Motor neuron (in vitro differentiated cells): ENCODE data around the gene CDH13. TPM values are rescaled to one million over a fixed set of nuclear protein-coding genes. Genes with fewer than 3 reads are reported as not detected.

ENCODE experiments used
- ATAC-seq, 8 experiments: fragments of 200-7000 bp; cut with Tn5 transposase; replicated peaks in 6 of 8; 2 replicates each; pipeline ENCODE4 v1.8.0; 2021; ENCODE audit warnings: mild to moderate bottlenecking in 8 of 8, moderate library complexity in 8 of 8
- H3K27ac ChIP-seq, 2 donors: fragments of 250-450 bp; sonication (Bioruptor Pico); 2 replicates each; pipeline ENCODE4 v1.9.0; 2021; ENCODE audit warnings: antibody characterized with exemption in 2 of 2, mild to moderate bottlenecking in 2 of 2, moderate library complexity in 1 of 2
- H3K4me1 ChIP-seq, 2 donors: fragments of 250-450 bp; sonication (Bioruptor Pico); replicated peaks in 1 of 2; 2 replicates each; pipeline ENCODE4 v1.6.1; 2021; ENCODE audit warnings: antibody characterized with exemption in 2 of 2, mild to moderate bottlenecking in 2 of 2, moderate library complexity in 1 of 2
- H3K4me3 ChIP-seq, 5 donors: fragments of 250-450 bp; sonication (Bioruptor Pico); 2 replicates each; pipeline ENCODE4 v1.9.0; 2021; ENCODE audit warnings: antibody characterized with exemption in 5 of 5, mild to moderate bottlenecking in 5 of 5, moderate library complexity in 4 of 5
- WGBS, 10 experiments: fragments of 450-650 bp; shearing (Covaris generic); methylation state at CpG; one replicate each; pipeline ENCODE4 v1.0.0; 2022; 5-methylcytosine and 5-hydroxymethylcytosine counted together
- in situ Hi-C, 9 experiments: fragments of 400-800 bp; cut with MboI; loops; one replicate each; pipeline ENCODE4 v1.15.0; 2021; ENCODE audit warnings: low sequenced_read_pairs in 9 of 9, low pct_unique_long_range_greater_than_20kb in 2 of 9; ENCODE audit not compliant: unreplicated experiment in 9 of 9
- total RNA-seq, 8 experiments: library from RNA; unstranded; fragments of 300-600 nt; gene quantifications; 2 replicates each; pipeline versions ENCODE4 v1.2.3 to v1.2.4, GENCODE V29; 2022

The CDH13 gene
- total RNA-seq, 8 experiments from 2014 or later: 0.42 to 10.3 (median 3.4) TPM

- Histone ChIP-seq H3K27ac (no peak overlapping the region), H3K4me1 (no peaks in the 10 kb centered on the region), H3K4me3 (no peak overlapping the region)
- in situ Hi-C loops: no loop called here
- ATAC-seq: peak in 2 of 8 experiments; percentile 64 to 68
- WGBS, 10 experiments: 22 to 90% (median 68%) methylated on average over 1 to 3 of the region's 3 CpGs; no CpG with 5 or more reads in 3 of the 10 experiments
Observed at GRCh38 chr16:82955741-82956348, 329.1 kb downstream of the CDH13 start.

DNA sequence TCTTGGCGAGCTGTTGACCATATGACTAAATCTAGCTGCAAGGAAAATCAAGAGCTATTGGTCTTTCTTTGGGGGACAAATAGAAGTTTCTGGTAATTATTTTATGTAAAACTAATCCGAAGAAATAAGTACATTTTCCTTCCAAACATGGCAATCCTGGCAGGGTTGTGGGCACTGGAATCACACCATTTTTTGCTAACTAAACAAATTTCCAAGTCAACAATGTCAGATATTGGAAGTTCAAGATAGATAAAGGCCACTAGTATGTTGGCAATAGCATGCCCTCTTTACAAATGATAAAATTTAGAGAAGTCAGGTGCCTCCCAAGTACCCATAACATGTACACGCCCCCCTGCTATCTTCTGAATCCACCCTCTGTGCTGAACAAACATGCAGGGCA lies 330.4 kb downstream of the CDH13 start:
- 33 to 89% (median 74%) methylated on average over 1 to 3 of the region's 3 CpGs; no CpG with 5 or more reads in 1 of the 10 experiments for WGBS, 10 experiments
- ATAC-seq: no peak
- H3K4me1 ChIP-seq: no peaks in the 10 kb centered on the region
- H3K4me3 ChIP-seq: no peak overlapping the region
- no peak overlapping the region for H3K27ac ChIP-seq
- in situ Hi-C loops: no loop called here

GRCh38 chr16:82960918-82961317 lies 334.1 kb downstream of the CDH13 start:
- WGBS, 10 experiments: 53 to 100% (median 88%) methylated on average over 1 to 8 of the region's 10 CpGs; no CpG with 5 or more reads in 2 of the 10 experiments
- peaks cover 0 to 3% of the 10 kb centered on the region in 2 donors for H3K4me1 ChIP-seq
- H3K4me3 ChIP-seq: no peak overlapping the region
- H3K27ac ChIP-seq: no peak overlapping the region
- in situ Hi-C loops: no loop called here
- ATAC-seq: no peak

GRCh38 chr16:82963653-82964052 lies 336.9 kb downstream of the CDH13 start:
- Histone ChIP-seq H3K4me1 (peaks cover 0 to 3% of the 10 kb centered on the region in 2 donors), H3K4me3 (no peak overlapping the region), H3K27ac (no peak overlapping the region)
- ATAC-seq: no peak
- in situ Hi-C loops: no loop called here
- WGBS, 10 experiments: 75 to 100% (median 91%) methylated on average over 2 to 6 of the region's 11 CpGs; no CpG with 5 or more reads in 4 of the 10 experiments

- H3K27ac ChIP-seq: no peak overlapping the region
- H3K4me3 ChIP-seq: no peak overlapping the region
- no peak for ATAC-seq
- H3K4me1 ChIP-seq: peaks cover 0 to 3% of the 10 kb centered on the region in 2 donors
- 53 to 100% (median 93%) methylated on average over 1 to 4 of the region's 5 CpGs; no CpG with 5 or more reads in 4 of the 10 experiments for WGBS, 10 experiments
- in situ Hi-C loops: no loop called here
Observed at GRCh38 chr16:82965808-82966207, 339.0 kb downstream of the CDH13 start.

DNA sequence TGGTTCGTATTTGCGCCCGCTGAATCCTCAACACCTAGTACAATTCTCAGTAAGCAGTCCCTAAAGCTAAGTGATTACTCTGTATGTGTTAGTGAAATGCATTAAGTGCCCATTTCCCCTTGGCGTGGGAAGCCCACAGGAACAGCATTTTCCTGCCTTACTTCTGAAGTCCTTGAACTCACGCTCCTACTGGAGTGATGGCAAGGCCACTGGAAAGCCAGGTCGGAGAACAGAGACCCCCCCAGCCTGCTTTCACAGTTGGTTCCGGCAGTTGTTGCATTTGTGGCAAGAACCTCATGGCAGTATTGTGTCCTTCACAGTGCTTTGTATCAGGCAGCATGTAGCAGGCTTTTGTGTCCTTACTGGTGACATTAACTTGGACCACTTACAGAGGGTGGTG lies 340.7 kb downstream of the CDH13 start:
- H3K4me1 ChIP-seq: peaks cover 0 to 3% of the 10 kb centered on the region in 2 donors
- WGBS, 10 experiments: 43 to 100% (median 88%) methylated on average over 1 to 7 of the region's 7 CpGs; no CpG with 5 or more reads in 1 of the 10 experiments
- H3K4me3 ChIP-seq: no peak overlapping the region
- in situ Hi-C loops: no loop called here
- no peak for ATAC-seq
- H3K27ac ChIP-seq: no peak overlapping the region

GRCh38 chr16:82971126-82971525 lies 344.4 kb downstream of the CDH13 start:
- Histone ChIP-seq H3K4me3 (no peak overlapping the region), H3K4me1 (no peaks in the 10 kb centered on the region), H3K27ac (no peak overlapping the region)
- ATAC-seq: no peak
- 71 to 100% (median 89%) methylated on average over 1 to 5 of the region's 5 CpGs for whole genome bisulfite sequencing, 10 experiments
- in situ Hi-C loops: no loop called here

DNA sequence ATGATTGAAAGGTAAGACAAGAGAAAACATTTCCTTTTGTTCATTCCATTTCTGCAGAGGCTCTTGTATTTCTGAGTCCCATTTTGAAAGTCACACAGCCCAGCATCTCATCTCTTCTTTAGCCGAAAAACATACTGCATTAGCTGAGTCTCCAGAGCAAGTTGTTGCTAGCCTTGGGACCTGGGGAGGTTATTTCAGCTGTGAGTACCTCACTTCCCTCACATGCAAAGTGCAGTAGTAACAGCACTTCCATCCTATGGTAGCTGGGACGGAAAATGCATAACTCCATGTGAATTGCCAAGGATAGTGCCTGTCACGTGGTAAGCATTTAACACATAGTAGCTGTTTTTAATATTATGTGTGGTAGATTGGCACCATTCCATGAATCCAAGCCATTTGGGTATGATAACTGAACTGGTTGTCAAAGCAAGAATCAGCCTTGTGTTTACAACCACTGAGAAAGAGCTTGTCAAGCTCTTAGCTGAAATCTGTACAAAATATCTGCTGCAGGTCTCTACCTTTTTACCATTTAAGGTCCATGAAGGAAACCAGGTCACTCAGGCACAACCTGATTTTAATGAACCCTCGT lies 345.7 kb downstream of the CDH13 start:
- 0 to 92% (median 80%) methylated on average over 1 to 4 of the region's 4 CpGs; no CpG with 5 or more reads in 1 of the 10 experiments for WGBS, 10 experiments
- no peak overlapping the region for H3K27ac ChIP-seq
- in situ Hi-C loops: no loop called here
- no peak overlapping the region for H3K4me3 ChIP-seq
- no peaks in the 10 kb centered on the region for H3K4me1 ChIP-seq
- ATAC-seq: no peak

- Histone ChIP-seq H3K27ac (no peak overlapping the region), H3K4me3 (no peak overlapping the region), H3K4me1 (no peaks in the 10 kb centered on the region)
- ATAC-seq: no peak
- in situ Hi-C loops: no loop called here
- WGBS, 10 experiments: 0 to 100% (median 55%) methylated on average over 1 to 4 of the region's 4 CpGs; no CpG with 5 or more reads in 4 of the 10 experiments
Observed at GRCh38 chr16:82979406-82980111, 352.8 kb downstream of the CDH13 start.

DNA sequence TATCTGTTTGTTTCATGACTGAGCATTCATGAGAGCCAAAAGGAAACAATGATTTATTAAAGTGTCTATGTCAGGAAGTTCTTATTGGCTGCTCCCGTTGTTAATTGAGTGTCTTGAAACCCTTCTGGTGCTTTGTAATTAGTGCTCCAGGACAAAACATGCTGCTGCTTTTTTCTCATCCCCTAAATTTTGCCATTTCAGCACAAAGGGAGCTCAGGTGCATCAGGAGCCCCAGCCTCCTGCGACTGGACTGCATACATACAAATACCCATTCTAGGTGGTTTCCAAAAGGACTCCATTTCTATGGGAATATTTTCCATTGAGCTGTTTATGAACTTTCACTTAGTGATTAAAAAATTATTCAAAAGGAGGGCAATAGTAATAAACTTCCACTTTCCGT lies 354.0 kb downstream of the CDH13 start:
- ATAC-seq: no peak
- in situ Hi-C loops: no loop called here
- no peak overlapping the region for H3K4me3 ChIP-seq
- H3K27ac ChIP-seq: no peak overlapping the region
- WGBS, 10 experiments: 30 to 100% (median 70%) methylated on average over 1 to 3 of the region's 3 CpGs
- H3K4me1 ChIP-seq: no peaks in the 10 kb centered on the region

DNA sequence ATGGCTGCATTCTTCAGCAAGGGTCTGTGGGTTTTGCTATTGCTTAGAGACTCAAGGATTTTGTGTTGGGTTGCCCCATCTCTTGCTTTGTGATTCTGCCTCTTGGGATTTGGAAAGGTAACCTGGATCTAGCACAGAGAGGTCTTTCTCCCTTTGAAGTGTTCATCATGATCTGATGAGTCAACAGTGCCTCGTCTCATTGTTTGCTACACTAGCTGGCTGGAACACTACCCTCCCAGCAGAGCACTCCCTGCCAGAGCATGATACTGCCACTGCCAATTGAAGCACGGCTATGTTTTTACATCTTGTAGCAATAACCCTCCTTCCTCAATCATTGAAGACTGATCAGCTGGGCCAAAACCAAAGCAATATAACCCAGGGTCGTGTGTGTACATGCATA lies 361.0 kb downstream of the CDH13 start:
- 0 to 100% (median 63%) methylated on average over 1 to 3 of the region's 3 CpGs; no CpG with 5 or more reads in 2 of the 10 experiments for WGBS, 10 experiments
- no peak overlapping the region for H3K27ac ChIP-seq
- in situ Hi-C loops: no loop called here
- ATAC-seq: peak in 1 of 8 experiments; percentile 14
- no peak overlapping the region for H3K4me3 ChIP-seq
- peaks cover 0 to 9% of the 10 kb centered on the region in 2 donors for H3K4me1 ChIP-seq

DNA sequence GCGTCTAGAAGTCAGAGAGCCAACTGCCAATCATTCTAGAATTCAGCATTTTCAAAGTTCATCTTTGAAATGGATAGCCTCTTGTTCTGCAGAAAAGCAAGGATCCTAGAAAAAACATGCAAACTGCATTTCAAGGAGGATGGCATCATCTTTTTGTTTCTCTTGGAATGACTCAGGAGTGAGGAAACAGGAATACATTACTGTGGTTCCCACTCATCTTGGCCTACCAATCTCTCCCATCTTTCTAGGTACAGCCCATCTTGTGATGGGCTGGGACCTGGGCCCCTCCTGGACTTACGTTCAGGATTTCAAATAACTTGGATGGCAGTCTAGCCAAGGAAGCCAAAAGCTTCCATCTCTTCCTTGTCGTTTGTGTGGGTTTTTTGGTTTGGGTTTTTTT lies 363.4 kb downstream of the CDH13 start:
- WGBS, 10 experiments: 58 to 100% (median 80%) methylated on average over 1 to 2 of the region's 3 CpGs; no CpG with 5 or more reads in 3 of the 10 experiments
- in situ Hi-C loops: no loop called here
- Histone ChIP-seq H3K4me1 (peaks cover 0 to 9% of the 10 kb centered on the region in 2 donors), H3K27ac (no peak overlapping the region), H3K4me3 (no peak overlapping the region)
- ATAC-seq: peak in 5 of 8 experiments; percentile 36 to 73 (median 60)

- WGBS, 10 experiments: 50 to 86% (median 72%) methylated on average over 1 to 4 of the region's 4 CpGs
- in situ Hi-C loops: no loop called here
- ATAC-seq: no peak
- Histone ChIP-seq H3K4me1 (peaks cover 0 to 9% of the 10 kb centered on the region in 2 donors), H3K4me3 (no peak overlapping the region), H3K27ac (no peak overlapping the region)
Observed at GRCh38 chr16:82991410-82991809, 364.6 kb downstream of the CDH13 start.
